BLaER1 treated with 17β-estradiol and CSF1 and Interleukin-3, amounts not matched to agents 10 nM and 100 nM (cell line): ENCODE measurements around the gene TPK1.
"Not testable (repeated sequence)": the region's sequence is repeated elsewhere in the genome, so short reads cannot be mapped to it uniquely, and the experiment has no call there.

Experiments
- H3K27ac ChIP-seq, 11 experiments: shearing (Covaris generic); formaldehyde crosslinking; 2 replicates each; pipeline ENCODE4 v1.8.1; 2022
- H3K27me3 ChIP-seq, 11 experiments: shearing (Covaris generic); formaldehyde crosslinking; 2 replicates each; pipeline ENCODE4 v1.8.1; 2022
- H3K36me3 ChIP-seq, 11 experiments: shearing (Covaris generic); formaldehyde crosslinking; 2 replicates each; pipeline ENCODE4 v1.8.1; 2022
- H3K4me1 ChIP-seq, 10 experiments: shearing (Covaris generic); formaldehyde crosslinking; 2 replicates each; pipeline ENCODE4 v1.8.1; 2022
- H3K4me2 ChIP-seq, 11 experiments: shearing (Covaris generic); formaldehyde crosslinking; 2 replicates each; pipeline ENCODE4 v1.8.1; 2022
- H3K4me3 ChIP-seq, 10 experiments: shearing (Covaris generic); formaldehyde crosslinking; 2 replicates each; pipeline ENCODE4 v1.8.1; 2022
- H3K9ac ChIP-seq, 11 experiments: shearing (Covaris generic); formaldehyde crosslinking; 2 replicates each; pipeline ENCODE4 v1.8.1; 2022
- H3K9me3 ChIP-seq, 11 experiments: shearing (Covaris generic); formaldehyde crosslinking; replicated peaks in 1 of 11; 2 replicates each; pipeline ENCODE4 v1.8.1; 2022
- H4K20me1 ChIP-seq, 11 experiments: shearing (Covaris generic); formaldehyde crosslinking; 2 replicates each; pipeline ENCODE4 v1.8.1; 2022
- Cebpa-rat ChIP-seq, 11 experiments: shearing (Covaris generic); IDR thresholded peaks; 2 replicates each; pipeline ENCODE4 v1.8.1; 2022

Gene TPK1

DNA sequence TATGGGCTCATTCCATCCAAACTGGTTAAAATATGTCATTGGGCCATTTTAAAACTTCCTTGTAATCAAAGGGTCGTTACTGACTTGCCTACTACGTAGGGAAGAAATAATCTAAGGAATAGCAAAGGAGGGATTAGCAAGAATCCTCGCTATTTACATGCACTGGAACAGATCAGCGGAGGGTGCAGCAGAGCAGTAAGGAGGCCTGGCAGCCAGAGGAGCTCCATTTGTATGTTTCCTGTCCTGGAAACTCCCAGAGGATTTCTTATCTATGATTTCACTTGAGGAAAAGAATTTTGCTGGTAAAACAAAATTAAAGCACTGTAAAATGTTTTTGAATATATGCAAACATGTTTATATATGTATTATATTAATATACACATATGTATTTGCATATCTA is 107.3 kb downstream of the TPK1 start:
- no peaks in the 10 kb centered on the region for H4K20me1 ChIP-seq
- H3K4me1 ChIP-seq = no peaks in the 10 kb centered on the region
- no peak for TF ChIP-seq Cebpa-rat (IDR thresholded peaks at IDR 0.05)
- H3K9me3 ChIP-seq = 0 out of 22 replicates have a peak, but pooled peaks cover 0 to 7% (median 0%) of the 10 kb centered on the region in 11 experiments
- H3K27ac ChIP-seq = no peak overlapping the region
- H3K4me3 ChIP-seq = no peak overlapping the region
- H3K36me3 ChIP-seq = peaks cover 0 to 4% (median 0%) of the 10 kb centered on the region in 11 experiments; a peak in 2 of 22 replicates
- no peak overlapping the region for H3K4me2 ChIP-seq
- no peaks in the 10 kb centered on the region for H3K27me3 ChIP-seq
- H3K9ac ChIP-seq = no peak overlapping the region

- H3K9ac ChIP-seq, H3K27me3 ChIP-seq, H3K4me3 ChIP-seq, H4K20me1 ChIP-seq, H3K9me3 ChIP-seq, H3K36me3 ChIP-seq, H3K4me1 ChIP-seq, H3K27ac ChIP-seq, H3K4me2 ChIP-seq: not testable (repeated sequence)
These were observed 109.0 kb downstream of the TPK1 start for GRCh38 chr7:144726840-144727239.

- no peaks in the 10 kb centered on the region for H3K4me1 ChIP-seq
- H3K4me3 ChIP-seq = no peak overlapping the region
- no peak overlapping the region for H3K4me2 ChIP-seq
- H3K27ac ChIP-seq = no peak overlapping the region
- H3K9ac ChIP-seq = no peak overlapping the region
- no peaks in the 10 kb centered on the region; a peak in 1 of 22 replicates for H3K36me3 ChIP-seq
- no peaks in the 10 kb centered on the region for H3K27me3 ChIP-seq
- no peak for TF ChIP-seq Cebpa-rat (IDR thresholded peaks at IDR 0.05)
- 0 out of 22 replicates have a peak, but pooled peaks cover 0 to 7% (median 0%) of the 10 kb centered on the region in 11 experiments for H3K9me3 ChIP-seq
- H4K20me1 ChIP-seq = no peaks in the 10 kb centered on the region
These were observed 110.8 kb downstream of the TPK1 start for GRCh38 chr7:144725070-144725469.

DNA sequence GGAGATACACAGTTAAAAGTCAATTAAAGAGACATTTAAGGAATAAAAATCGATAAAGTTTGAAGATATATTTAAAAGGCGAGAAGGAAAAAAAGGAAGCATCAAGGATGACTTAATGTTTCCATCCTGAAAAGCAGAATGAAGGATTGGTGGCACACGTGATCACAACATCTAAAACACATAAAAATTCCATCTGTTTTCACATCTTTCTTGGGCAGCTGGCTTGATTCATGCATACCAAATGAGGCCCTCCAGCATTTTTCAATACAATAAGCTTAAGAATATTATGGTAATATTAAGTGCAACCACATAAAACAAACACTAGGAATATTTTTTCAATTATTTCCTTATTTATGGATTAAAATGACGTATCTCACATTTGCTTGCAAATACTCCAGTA is 112.6 kb downstream of the TPK1 start:
- Histone ChIP-seq H4K20me1 (no peaks in the 10 kb centered on the region), H3K36me3 (no peaks in the 10 kb centered on the region; a peak in 1 of 22 replicates), H3K27me3 (no peaks in the 10 kb centered on the region), H3K9me3 (peaks cover 0 to 7% (median 0%) of the 10 kb centered on the region in 11 experiments; a peak in 1 of 22 replicates), H3K4me1 (no peaks in the 10 kb centered on the region), H3K9ac (no peak overlapping the region), H3K4me3 (no peak overlapping the region), H3K4me2 (no peak overlapping the region), H3K27ac (no peak overlapping the region)
- TF ChIP-seq Cebpa-rat (IDR thresholded peaks at IDR 0.05) = no peak

- Histone ChIP-seq H3K4me1 (no peaks in the 10 kb centered on the region), H3K4me3 (no peak overlapping the region), H3K9ac (no peak overlapping the region), H3K36me3 (no peaks in the 10 kb centered on the region), H3K4me2 (no peak overlapping the region), H3K27ac (no peak overlapping the region), H3K9me3 (peaks cover 0 to 12% (median 0%) of the 10 kb centered on the region in 11 experiments; a peak in 2 of 22 replicates), H4K20me1 (no peaks in the 10 kb centered on the region; a peak in 1 of 22 replicates), H3K27me3 (no peaks in the 10 kb centered on the region)
- no peak for TF ChIP-seq Cebpa-rat (IDR thresholded peaks at IDR 0.05)
These were observed 115.1 kb downstream of the TPK1 start for GRCh38 chr7:144720710-144721109.

DNA sequence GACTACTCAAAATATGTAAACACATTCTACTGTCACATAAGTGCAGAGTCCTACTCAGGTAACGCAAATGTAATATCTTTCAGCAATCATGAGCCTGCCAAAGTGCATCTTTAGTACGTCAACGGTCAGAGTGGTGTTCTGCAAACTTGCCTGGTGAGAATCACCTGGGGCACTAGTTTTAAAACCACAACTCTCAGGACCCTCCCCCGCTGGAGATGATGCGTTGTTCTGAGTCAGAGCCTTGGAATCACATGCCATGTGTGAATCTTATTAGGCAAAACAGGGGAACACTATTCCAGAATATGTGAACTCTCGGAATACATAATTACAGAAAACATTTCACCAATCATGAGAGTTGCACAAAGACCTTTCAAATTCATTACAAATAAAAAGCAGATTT is 115.7 kb downstream of the TPK1 start:
- no peaks in the 10 kb centered on the region for H3K27me3 ChIP-seq
- H3K4me2 ChIP-seq = no peak overlapping the region
- no peaks in the 10 kb centered on the region; a peak in 1 of 22 replicates for H4K20me1 ChIP-seq
- no peak overlapping the region for H3K9ac ChIP-seq
- H3K36me3 ChIP-seq = no peaks in the 10 kb centered on the region
- H3K4me3 ChIP-seq = no peak overlapping the region
- peaks cover 0 to under 1% (median 0%) of the 10 kb centered on the region in 10 experiments; a peak in 2 of 20 replicates for H3K4me1 ChIP-seq
- peaks cover 0 to 12% (median 0%) of the 10 kb centered on the region in 11 experiments; a peak in 2 of 22 replicates for H3K9me3 ChIP-seq
- TF ChIP-seq Cebpa-rat (IDR thresholded peaks at IDR 0.05) = no peak
- no peak overlapping the region for H3K27ac ChIP-seq

DNA sequence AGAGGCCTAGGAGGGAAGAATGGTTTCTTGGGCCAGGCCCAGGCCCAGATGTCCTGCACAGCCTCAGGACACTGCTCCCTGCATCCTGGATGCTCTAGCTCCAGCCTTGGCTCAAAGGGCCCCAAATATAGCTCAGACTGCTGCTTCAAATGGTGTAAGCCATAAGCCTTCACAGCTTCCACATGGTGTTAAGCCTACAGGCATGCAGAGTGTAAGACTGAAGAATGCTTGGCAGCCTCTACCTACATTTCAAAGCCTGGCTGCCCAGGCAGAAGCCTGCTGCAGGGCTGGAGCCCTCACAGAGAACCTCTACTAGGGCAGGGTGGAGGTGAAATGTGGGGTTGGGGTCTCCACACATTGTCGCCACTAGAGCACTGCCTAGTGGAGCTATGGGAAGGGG is 118.1 kb downstream of the TPK1 start:
- no peak overlapping the region for H3K4me3 ChIP-seq
- no peak overlapping the region for H3K4me2 ChIP-seq
- H3K27ac ChIP-seq = no peak overlapping the region
- H3K36me3 ChIP-seq = no peaks in the 10 kb centered on the region
- no peaks in the 10 kb centered on the region for H3K27me3 ChIP-seq
- peaks cover 0 to 12% (median 0%) of the 10 kb centered on the region in 11 experiments; a peak in 2 of 22 replicates for H3K9me3 ChIP-seq
- H3K9ac ChIP-seq = no peak overlapping the region
- TF ChIP-seq Cebpa-rat (IDR thresholded peaks at IDR 0.05) = no peak
- H4K20me1 ChIP-seq = no peaks in the 10 kb centered on the region; a peak in 1 of 22 replicates
- H3K4me1 ChIP-seq = peaks cover 0 to 8% (median 0%) of the 10 kb centered on the region in 10 experiments; a peak in 6 of 20 replicates

DNA sequence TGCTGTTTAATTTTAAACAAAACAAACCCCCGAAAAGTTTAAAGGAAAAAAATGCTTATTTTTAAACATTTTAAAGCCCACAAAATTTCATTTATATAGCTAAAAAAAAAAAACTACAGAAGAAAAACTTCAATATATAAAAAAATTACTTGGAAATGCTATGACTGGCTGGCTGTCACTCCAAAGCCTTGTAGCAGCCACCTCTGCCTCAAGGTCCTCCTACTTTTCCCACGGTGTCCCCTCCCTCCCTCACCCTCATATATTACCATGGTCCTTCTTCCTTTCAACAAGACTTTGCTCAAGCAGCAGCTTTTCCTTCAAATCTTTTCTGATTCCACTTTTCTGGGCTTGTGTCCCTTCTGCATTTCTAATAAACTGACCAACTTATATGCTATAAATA is 122.0 kb downstream of the TPK1 start:
- Histone ChIP-seq H4K20me1 (no peaks in the 10 kb centered on the region; a peak in 1 of 22 replicates), H3K27me3 (no peaks in the 10 kb centered on the region), H3K27ac (no peak overlapping the region), H3K9me3 (peaks cover 0 to 12% (median 0%) of the 10 kb centered on the region in 11 experiments; a peak in 2 of 22 replicates), H3K36me3 (no peaks in the 10 kb centered on the region), H3K4me1 (peaks cover 0 to 8% (median 0%) of the 10 kb centered on the region in 10 experiments; a peak in 6 of 20 replicates), H3K4me2 (no peak overlapping the region), H3K4me3 (no peak overlapping the region), H3K9ac (no peak overlapping the region)
- TF ChIP-seq Cebpa-rat (IDR thresholded peaks at IDR 0.05) = no peak

GRCh38 chr7:144710791-144711190 is 125.1 kb downstream of the TPK1 start:
- Histone ChIP-seq H3K4me1 (peaks cover 0 to 8% (median 0%) of the 10 kb centered on the region in 10 experiments; a peak in 6 of 20 replicates), H4K20me1 (no peaks in the 10 kb centered on the region; a peak in 1 of 22 replicates), H3K4me2 (no peak overlapping the region), H3K4me3 (no peak overlapping the region), H3K27me3 (no peaks in the 10 kb centered on the region), H3K27ac (no peak overlapping the region), H3K36me3 (no peaks in the 10 kb centered on the region), H3K9ac (no peak overlapping the region), H3K9me3 (no peaks in the 10 kb centered on the region)
- no peak for TF ChIP-seq Cebpa-rat (IDR thresholded peaks at IDR 0.05)

- H3K9me3 ChIP-seq = no peaks in the 10 kb centered on the region
- H4K20me1 ChIP-seq = no peaks in the 10 kb centered on the region
- no peak overlapping the region for H3K27ac ChIP-seq
- no peak overlapping the region for H3K9ac ChIP-seq
- no peak for TF ChIP-seq Cebpa-rat (IDR thresholded peaks at IDR 0.05)
- H3K4me1 ChIP-seq = no peaks in the 10 kb centered on the region
- H3K4me2 ChIP-seq = no peak overlapping the region
- H3K36me3 ChIP-seq = no peaks in the 10 kb centered on the region
- H3K4me3 ChIP-seq = no peak overlapping the region
- H3K27me3 ChIP-seq = no peaks in the 10 kb centered on the region
These were observed 126.8 kb downstream of the TPK1 start for GRCh38 chr7:144709066-144709465.
